GM12801 (cell line): ENCODE results near the gene DLX2.

Experiments
- CTCF ChIP-seq: IDR thresholded peaks from one replicate; pipeline ENCODE4 v1.5.1; 2011; ENCODE audit warnings: control low read depth; ENCODE audit not compliant: insufficient read length; ENCODE audit errors: extremely low read depth

The DLX2 gene

GRCh38 chr2:172053486-172053885 lies 49.2 kb downstream of the DLX2 start:
- no peak for TF ChIP-seq CTCF

DNA sequence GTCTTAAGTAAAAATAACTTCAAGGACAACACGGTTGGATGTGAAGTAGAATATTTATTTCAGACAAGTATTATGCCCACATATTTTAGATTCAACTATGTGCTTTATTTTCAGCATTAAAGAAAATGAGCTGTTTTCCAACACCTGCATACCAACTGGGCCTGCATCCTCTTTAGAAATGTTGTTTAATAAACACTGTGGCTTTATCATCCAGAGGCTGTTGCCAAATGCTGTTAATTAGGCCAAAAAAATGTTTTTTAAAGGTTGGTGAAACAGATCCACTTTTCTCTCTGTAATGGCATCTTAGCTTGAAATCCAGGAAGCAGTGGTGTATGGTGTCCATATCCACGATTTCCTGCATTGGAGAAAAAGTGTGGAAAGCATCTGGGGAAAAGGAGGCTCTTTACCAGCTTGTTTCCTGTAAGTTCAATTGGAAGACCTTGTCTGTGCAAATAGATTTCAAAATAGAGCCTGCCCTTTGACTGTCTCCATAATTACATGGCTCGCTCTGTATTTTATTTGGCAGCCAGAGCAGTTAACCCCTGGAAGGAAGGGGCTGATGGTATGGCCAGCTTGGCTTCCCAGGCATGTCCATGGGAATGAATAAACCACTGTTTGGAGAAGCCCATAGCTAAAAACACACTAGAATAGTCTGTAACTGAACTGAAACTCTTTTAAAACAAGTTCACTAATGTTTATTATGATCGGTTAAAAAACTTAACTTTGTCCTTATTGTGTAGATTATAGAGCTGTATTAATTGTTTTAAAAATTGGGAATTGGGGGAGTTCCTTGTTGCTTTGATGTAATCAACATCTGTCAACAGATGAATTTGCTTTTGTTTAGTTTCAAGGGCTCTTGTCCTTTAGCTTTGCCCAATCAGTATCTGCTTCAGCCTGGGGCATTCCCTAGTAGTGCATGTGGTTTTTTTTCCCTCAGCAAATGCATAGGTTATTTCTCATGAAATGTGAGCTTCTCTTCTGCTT lies 50.4 kb downstream of the DLX2 start:
- TF ChIP-seq CTCF = no peak

- TF ChIP-seq CTCF = no peak
Observed at GRCh38 chr2:172050479-172051125, 52.1 kb downstream of the DLX2 start.

- TF ChIP-seq CTCF = no peak
Observed at GRCh38 chr2:172049567-172050120, 53.1 kb downstream of the DLX2 start.
